HG03066 (cell line): ENCODE results near the gene TRIM26.
"Not testable (repeated sequence)": the region's sequence is repeated elsewhere in the genome, so short reads cannot be mapped to it uniquely, and the experiment has no call there.

Experiments
- ATAC-seq: cut with Tn5 transposase; IDR thresholded peaks from one replicate; pipeline ENCODE4 v1.9.1; 2021; ENCODE audit warnings: low read depth; ENCODE audit not compliant: unreplicated experiment

Gene TRIM26

DNA sequence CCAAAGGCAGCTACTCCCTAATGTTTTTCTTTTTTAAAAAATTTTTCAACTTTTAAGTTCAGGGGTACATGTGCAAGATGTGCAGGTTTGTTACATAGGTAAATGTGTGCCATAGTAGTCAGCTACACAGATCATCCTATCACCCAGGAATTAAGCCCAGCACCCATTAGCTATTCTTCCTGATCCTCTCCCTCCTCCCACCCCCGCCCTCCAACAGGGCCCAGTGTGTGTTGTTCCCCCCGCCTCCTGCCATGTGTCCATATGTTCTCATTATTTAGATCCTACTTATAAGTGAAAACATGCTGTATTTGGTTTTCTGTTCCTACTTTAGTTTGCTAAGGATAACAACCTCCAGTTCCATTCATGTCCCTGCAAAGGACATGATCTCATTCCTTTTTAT lies 37.4 kb downstream of the TRIM26 start:
- ATAC-seq, result no peak

DNA sequence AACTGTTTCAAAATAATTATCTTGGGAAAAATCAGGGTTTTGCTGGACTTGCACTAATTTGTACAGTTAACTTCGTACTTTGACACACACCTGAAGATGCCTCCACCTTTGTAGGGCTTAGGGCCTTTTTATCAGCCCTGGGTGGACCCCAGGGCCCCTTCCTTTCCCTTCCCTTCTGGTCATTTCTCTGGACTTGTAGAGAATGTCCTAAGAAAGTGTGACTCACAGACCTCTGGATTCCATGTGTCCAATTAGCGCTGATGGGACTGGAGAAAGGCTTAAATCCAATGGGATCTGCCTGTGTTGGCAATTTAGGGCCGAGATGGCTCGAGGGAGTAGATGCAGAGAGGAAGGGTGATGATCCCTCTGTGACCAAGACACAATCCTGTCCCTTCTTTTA lies 40.5 kb downstream of the TRIM26 start:
- ATAC-seq, result no peak

DNA sequence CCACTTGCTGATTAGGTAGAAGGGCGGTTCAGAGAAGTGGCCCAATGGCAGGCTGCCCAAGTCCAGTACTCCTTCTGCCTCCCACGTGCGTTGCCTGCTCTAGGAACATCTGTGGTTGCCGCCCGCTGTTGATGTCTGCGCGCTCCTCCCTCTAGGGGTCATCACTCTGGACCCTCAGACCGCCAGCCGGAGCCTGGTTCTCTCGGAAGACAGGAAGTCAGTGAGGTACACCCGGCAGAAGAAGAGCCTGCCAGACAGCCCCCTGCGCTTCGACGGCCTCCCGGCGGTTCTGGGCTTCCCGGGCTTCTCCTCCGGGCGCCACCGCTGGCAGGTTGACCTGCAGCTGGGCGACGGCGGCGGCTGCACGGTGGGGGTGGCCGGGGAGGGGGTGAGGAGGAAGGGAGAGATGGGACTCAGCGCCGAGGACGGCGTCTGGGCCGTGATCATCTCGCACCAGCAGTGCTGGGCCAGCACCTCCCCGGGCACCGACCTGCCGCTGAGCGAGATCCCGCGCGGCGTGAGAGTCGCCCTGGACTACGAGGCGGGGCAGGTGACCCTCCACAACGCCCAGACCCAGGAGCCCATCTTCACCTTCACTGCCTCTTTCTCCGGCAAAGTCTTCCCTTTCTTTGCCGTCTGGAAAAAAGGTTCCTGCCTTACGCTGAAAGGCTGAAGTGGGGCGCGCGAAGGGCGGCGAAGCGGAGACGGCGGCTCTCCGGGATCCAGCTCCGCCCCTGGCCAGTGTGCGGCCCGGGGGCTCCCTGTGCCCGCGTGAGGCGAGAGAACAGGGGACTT lies 41.3 kb downstream of the TRIM26 start:
- no peak for ATAC-seq

- ATAC-seq, result no peak
These were observed 43.3 kb downstream of the TRIM26 start for GRCh38 chr6:30169658-30170614.

DNA sequence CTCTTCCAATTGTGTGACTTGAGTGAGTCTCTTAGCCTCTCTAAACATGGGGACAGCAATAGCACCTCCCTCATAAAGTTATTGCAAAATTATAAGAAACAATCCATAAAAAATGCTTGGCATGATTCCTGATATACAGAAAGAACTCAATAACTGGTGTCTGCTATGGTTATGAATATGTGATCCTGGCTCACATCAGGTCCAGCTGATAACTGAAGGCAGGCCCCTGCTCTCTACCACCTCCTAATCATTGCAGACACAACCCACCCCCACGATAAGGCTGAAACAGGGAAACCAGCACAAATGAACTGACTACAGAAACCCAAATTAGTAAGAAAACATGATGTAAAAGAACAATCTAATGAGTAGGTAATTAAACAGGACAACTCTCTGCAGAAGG lies 44.5 kb downstream of the TRIM26 start:
- ATAC-seq, result no peak

GRCh38 chr6:30167101-30167500 lies 46.1 kb downstream of the TRIM26 start:
- no peak for ATAC-seq

DNA sequence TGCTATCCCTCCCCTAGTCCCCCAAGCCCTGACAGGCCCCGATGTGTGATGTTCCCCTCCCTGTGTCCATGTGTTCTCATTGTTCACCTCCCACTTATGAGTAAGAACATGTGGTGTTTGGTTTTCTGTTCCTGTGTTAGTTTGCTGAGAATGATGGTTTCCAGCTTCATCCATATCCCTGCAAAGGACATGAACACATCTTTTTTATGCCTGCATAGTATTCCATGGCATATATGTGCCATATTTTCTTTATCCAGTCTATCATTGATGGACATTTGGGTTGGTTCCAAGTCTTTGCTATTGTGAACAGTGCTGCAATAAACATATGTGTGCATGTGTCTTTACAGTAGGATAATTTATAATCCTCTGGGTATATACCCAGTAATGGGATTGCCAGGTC lies 48.0 kb downstream of the TRIM26 start:
- not testable (repeated sequence) for ATAC-seq

GRCh38 chr6:30164714-30165113 lies 48.5 kb downstream of the TRIM26 start:
- no peak for ATAC-seq

DNA sequence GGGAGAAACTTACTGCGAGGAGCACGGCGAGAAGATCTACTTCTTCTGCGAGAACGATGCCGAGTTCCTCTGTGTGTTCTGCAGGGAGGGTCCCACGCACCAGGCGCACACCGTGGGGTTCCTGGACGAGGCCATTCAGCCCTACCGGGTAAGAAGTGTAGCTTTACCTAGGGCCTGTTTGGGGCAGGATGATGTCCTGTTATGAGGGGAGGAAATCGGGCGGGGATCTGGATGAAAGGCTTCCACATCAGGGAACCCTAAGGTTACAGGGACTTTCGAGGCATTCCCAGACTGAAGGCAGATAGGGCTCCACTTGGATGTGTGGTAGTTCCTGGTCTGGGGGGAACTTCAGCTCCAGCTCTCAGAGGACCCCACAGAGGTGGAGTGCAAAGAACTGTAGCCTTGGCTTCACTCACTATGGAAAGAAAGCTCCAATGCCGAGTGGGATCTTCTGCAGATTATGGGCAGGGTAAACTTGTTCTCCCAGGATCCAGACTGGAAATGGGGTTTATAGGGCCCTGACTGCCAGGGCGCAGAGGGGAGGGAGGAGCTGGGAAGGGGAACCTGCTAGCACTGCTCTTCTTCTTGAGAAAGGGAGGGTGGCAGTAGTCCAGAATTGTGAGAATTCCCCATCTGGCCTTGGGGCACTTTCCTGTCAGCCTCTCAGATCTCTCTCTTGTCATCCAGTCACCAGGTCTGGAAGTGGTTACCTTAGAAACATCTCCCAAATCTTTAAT lies 49.1 kb downstream of the TRIM26 start:
- ATAC-seq, result no peak

DNA sequence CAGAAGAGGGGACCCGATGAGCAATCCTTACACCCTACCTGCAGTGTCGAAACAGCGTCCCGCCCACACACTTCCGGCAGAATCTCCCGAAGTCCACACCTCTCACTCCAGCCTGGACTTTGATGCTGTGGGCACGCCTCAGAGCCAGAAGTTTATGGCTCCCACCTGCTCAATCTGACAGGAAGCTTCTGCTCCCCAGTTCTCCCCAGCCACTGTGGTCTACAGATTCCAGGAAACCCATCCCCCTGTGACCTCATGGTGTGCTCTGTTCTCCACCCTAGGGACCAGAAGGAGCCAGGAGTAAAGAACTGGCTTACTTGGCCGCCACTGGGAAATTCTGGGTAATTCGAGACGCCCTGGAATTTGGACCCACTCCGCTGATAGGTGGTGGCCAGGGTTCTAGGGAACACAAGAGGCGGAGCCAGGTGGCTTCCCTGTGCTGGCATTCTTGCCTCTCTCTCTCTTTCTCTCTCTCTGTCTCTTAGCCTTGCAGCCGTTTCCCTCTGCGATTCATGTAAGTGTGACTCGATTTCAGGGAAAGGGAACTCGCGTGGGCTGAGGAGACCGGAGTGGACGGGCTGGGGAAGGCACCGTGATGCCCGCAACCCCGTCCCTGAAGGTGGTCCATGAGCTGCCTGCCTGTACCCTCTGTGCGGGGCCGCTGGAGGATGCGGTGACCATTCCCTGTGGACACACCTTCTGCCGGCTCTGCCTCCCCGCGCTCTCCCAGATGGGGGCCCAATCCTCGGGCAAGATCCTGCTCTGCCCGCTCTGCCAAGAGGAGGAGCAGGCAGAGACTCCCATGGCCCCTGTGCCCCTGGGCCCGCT lies 49.9 kb downstream of the TRIM26 start, which contains the start of gene TRIM15:
TRIM15 (plus strand) TSS at position 457 of the 828 bp plus-strand sequence; CDS start at position 596, 139 bp downstream.
- no peak for ATAC-seq

GRCh38 chr6:30162265-30163089 lies 50.7 kb downstream of the TRIM26 start:
- ATAC-seq, result no peak

DNA sequence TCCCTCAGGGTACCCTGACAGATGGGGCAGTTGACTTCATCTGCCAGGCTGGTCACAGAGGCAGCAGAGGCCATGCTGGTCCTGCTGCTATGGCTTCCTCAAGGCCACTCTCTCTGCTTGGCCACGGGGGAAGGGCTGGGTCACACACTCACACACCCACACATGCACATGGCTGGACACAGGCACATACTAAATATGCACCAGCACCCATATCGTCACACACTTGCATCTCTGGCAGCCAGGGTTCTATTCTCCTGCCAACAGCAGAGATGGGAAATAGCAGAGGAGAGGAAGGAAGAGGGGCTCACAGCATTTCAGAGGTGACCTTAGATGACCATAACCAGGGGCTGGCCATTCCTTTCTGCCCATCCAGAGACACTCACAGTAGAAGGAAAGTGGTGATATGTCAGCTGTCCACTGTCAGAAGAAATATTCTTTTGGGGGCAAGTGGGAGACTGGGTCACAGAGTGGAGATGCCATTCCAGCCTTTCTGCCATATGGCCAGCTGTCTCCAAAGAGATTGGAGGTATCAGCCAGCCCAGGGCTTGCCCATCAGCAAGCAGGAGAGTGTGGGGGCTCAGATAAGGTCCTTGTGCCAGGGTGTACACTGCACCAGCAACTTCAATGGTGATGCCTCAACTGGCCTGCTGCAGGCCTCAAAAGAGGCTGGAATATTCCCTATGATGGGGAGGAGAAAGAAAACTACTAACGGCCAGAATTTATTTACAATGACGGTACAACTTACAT lies 52.2 kb downstream of the TRIM26 start, which contains the start of gene TRIM10:
TRIM10 (minus strand) TSS at position 427 of the 747 bp plus-strand sequence; CDS start at position 74, 353 bp downstream.
- ATAC-seq, result no peak

DNA sequence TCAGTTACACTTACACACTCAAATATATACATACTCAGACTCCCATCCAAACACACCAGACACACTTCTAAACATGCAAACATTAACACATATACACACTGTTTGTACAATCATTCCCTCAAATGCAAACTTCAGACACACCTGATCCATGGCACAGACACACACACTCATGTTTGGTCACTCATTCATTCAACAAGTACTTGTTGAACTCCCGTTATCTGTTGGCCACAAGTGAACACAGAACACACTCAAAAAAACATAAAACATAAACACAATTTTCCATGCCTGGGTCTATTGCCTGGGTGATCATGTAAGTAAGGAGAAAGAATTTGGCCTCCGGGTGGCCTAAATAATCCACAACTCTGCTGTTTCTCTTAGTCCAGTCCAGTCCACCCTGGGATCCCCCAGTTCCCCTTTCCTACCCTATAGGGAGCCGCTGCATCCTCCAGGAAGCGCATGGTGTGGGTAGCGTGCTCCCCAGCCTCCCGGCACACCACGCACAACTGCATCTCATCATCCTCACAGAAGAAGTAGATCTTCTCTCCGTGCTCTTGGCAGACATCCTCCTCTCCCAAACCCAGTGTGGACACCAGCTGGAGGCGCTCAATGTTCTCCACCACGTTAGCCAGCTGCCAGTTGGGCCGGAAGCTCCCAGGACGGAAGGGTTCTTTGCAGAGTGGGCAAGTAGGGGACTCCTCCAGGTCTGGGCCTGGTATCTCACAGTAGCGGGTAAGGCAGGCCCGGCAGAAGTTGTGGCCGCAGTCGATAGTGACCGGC lies 53.0 kb downstream of the TRIM26 start:
- ATAC-seq, result no peak

DNA sequence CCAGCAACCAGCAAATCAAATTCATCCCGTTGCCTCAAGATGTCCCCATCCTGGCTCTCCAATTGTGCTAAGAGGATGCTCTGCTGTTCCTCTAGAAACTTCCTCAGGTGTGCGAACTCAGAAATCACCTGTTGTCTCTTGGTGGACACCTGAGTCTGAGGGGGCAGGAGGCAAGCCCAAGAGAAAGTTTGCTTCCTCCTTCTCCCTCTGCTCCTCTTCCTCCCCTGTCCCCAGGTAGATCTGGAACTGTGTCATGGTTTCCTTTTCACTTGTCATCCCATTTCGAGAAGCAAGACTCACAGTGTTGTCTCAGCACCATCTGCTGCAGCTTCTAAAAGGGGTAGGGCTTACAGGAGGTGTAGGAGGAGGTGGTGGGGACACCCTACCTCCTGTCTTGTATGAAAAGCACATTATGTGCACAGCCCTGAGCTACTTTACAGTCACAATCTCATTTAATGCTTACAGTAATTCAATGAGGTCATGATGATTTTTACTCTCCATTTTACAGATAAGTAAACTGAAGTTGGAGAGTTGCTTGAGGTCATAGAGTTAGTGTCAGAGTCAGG lies 54.6 kb downstream of the TRIM26 start:
- ATAC-seq, result no peak

GRCh38 chr6:30157999-30158398 lies 55.2 kb downstream of the TRIM26 start:
- ATAC-seq, result no peak

GRCh38 chr6:30157581-30157980 lies 55.6 kb downstream of the TRIM26 start:
- ATAC-seq, result no peak

- no peak for ATAC-seq
These were observed 56.4 kb downstream of the TRIM26 start for GRCh38 chr6:30156774-30157173.
